PC-9 (cell line): ENCODE data around the gene SLAMF8. TPM values are rescaled to one million over a fixed set of nuclear protein-coding genes. Genes with fewer than 3 reads are reported as not detected.

Experiments
- BruUV-seq: library from RNA; stranded (reverse); fragments of 400-500 nt; replicated peaks from 2 replicates; lab custom pipeline; 2021; lab: Mats Ljungman, UMichigan
- CTCF ChIA-PET: fragments of 300-600 bp; sonication (Branson Sonifier 250); formaldehyde crosslinking; loops from one replicate; lab custom pipeline; 2022; ENCODE audit warnings: antibody characterized with exemption; lab: Charles Lee
- POLR2A ChIA-PET: fragments of 300-600 bp; sonication (Branson Sonifier 250); formaldehyde crosslinking; loops from one replicate; lab custom pipeline; 2022; ENCODE audit warnings: antibody characterized with exemption; ENCODE audit not compliant: unreplicated experiment; lab: Charles Lee
- DNase-seq, 2 experiments: peaks; one replicate each; pipeline versions ENCODE4 v3.0.0 to v3.0.0-alpha.2; 2015 to 2022; ENCODE audit warnings: mixed read lengths in 1 of 2
- H2AFZ ChIP-seq: fragments of 200-600 bp; sonication (generic); 2 replicates; pipeline ENCODE4 v1.8.1; 2017; ENCODE audit warnings: antibody characterized with exemption
- H3F3A ChIP-seq: fragments of 200-600 bp; sonication (generic); 2 replicates; pipeline ENCODE4 v1.8.1; 2017; ENCODE audit warnings: antibody characterized with exemption, mild to moderate bottlenecking, low read depth; ENCODE audit not compliant: insufficient read depth
- H3K27ac ChIP-seq: fragments of 200-600 bp; sonication (generic); 2 replicates; pipeline ENCODE4 v1.6.1; 2016; ENCODE audit warnings: mixed run types
- H3K27me3 ChIP-seq: fragments of 200-600 bp; sonication (generic); 2 replicates; pipeline ENCODE4 v1.6.1; 2016; ENCODE audit warnings: low read depth, mixed run types; ENCODE audit not compliant: insufficient read depth
- H3K36me3 ChIP-seq: fragments of 200-600 bp; sonication (generic); 2 replicates; pipeline ENCODE4 v1.6.1; 2016; ENCODE audit warnings: low read depth, mixed run types
- H3K4me1 ChIP-seq: fragments of 200-600 bp; sonication (generic); replicated peaks from 2 replicates; pipeline ENCODE4 v1.6.1; 2016; ENCODE audit warnings: mixed run types; ENCODE audit not compliant: insufficient read depth
- H3K4me2 ChIP-seq: fragments of 200-600 bp; sonication (generic); 2 replicates; pipeline ENCODE4 v1.6.1; 2017; ENCODE audit warnings: mixed run types
- H3K4me3 ChIP-seq: fragments of 200-600 bp; sonication (generic); 2 replicates; pipeline ENCODE4 v1.6.1; 2016; ENCODE audit warnings: mixed run types
- H3K79me2 ChIP-seq: fragments of 200-600 bp; sonication (generic); 2 replicates; pipeline ENCODE4 v1.6.1; 2017; ENCODE audit warnings: low read depth, mixed run types
- H3K9me2 ChIP-seq: fragments of 200-600 bp; sonication (generic); 2 replicates; pipeline ENCODE4 v1.8.1; 2017; ENCODE audit warnings: mild to moderate bottlenecking; ENCODE audit not compliant: insufficient read depth
- H3K9me3 ChIP-seq: fragments of 200-600 bp; sonication (generic); 2 replicates; pipeline ENCODE4 v1.8.1; 2016; ENCODE audit warnings: low read depth; ENCODE audit not compliant: insufficient read depth
- H4K20me1 ChIP-seq: fragments of 200-600 bp; sonication (generic); 2 replicates; pipeline ENCODE4 v1.8.1; 2017; ENCODE audit not compliant: insufficient read depth
- CTCF ChIP-seq: fragments of 200-600 bp; sonication (generic); conservative IDR thresholded peaks from 2 replicates; pipeline ENCODE4 v1.6.1; 2017; ENCODE audit warnings: mixed run types, antibody characterized with exemption, mild to moderate bottlenecking, moderate library complexity
- EZH2 ChIP-seq: fragments of 200-600 bp; sonication (generic); IDR thresholded peaks from 2 replicates; pipeline ENCODE4 v1.8.0; 2017; ENCODE audit warnings: antibody characterized with exemption, low read depth
- intact Hi-C: fragments of 100-400 bp; cut with micrococcal nuclease; formaldehyde crosslinking; loops from one replicate; pipeline ENCODE4 v1.10.0; 2022; ENCODE audit not compliant: unreplicated experiment
- total RNA-seq: library from RNA; stranded (reverse); gene quantifications from 2 replicates; pipeline ENCODE4 v1.2.3, GENCODE V29; 2021

Gene SLAMF8
- total RNA-seq, 1 experiment from 2014 or later: not detected

DNA sequence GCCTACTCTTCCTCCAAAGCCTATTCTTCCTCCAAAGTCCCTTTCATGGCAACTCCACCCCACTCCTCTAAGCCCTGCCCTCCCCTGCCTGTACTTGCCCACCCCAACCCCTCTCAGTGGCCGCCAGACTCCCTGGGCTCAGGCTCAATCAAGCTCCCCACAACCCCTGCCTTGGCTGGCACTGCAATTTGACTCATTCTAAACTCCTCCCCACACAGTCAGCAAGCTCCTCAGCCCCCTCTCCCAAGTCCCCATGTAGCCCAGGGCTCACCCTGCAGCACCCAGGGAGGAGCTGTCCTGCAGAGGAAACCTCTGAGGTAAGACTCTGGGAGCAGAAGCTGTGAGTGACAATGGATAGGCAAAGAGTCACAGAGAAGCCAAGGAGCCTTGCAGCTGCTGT, 39.4 kb downstream of the SLAMF8 start:
- no peaks in the 10 kb centered on the region for H4K20me1 ChIP-seq
- peaks cover 8% of the 10 kb centered on the region; the same call in 1 of the 2 replicates for H3F3A ChIP-seq
- no peaks in the 10 kb centered on the region for H3K9me2 ChIP-seq
- ChIA-PET CTCF (interaction anchor here (0.6 kb wide), 1 partner anchor 670 kb away, joined by 3 read pairs; no protein-coding TSS in a partner anchor), POLR2A (interaction anchor here (0.6 kb wide), 1 partner anchor 35 kb away, joined by 5 read pairs; no protein-coding TSS in a partner anchor)
- H3K4me2 ChIP-seq: no peak overlapping the region
- no peak overlapping the region for H2AFZ ChIP-seq
- intact Hi-C loops: no loop called here
- H3K27me3 ChIP-seq: no peaks in the 10 kb centered on the region
- TF ChIP-seq EZH2 (no peak), CTCF (no peak)
- no TSS peak for BruUV-seq
- DNase-seq: no peak
- H3K4me1 ChIP-seq: peaks cover 17% of the 10 kb centered on the region
- no peak overlapping the region for H3K4me3 ChIP-seq
- no peaks in the 10 kb centered on the region for H3K79me2 ChIP-seq
- H3K27ac ChIP-seq: no peak overlapping the region
- no peaks in the 10 kb centered on the region for H3K9me3 ChIP-seq
- no peaks in the 10 kb centered on the region for H3K36me3 ChIP-seq

DNA sequence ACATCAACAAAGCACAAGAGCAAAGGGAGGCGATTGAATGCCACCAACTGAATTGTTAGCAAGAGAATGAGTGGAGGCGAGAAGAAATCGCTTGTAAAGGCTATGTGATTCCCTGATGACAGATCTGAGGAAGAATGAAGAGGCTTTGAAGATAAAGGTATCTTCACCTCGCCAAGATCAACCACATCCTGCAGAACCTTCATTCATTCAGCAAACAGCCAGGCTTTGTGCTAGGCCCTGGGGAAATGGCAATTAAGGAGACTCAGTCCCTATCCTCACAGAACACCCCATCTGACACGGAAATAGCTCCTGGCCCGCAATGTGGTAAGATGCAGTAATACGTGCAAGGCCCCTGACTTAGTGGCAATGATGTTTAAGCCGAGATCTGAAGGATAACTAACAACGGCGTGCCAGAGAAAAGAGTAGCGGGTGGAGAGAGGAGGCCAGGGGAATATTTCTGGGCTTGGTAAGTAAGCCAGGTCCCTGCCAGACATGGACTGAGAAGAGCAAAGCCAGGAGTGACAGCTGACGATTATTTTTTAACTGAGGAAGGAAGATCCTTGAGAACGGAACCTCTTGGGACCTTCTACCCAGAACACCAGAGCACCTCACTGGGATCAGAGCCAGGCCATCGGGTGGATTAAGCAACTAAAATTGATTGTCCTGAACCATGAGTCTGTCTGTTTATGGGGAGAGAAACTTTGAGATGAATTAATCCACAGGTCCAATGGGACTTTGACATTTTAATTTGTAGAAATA, 40.4 kb downstream of the SLAMF8 start:
- no peak for DNase-seq
- Histone ChIP-seq H3K27ac (no peak overlapping the region), H2AFZ (no peak overlapping the region), H3K4me2 (no peak overlapping the region), H3K4me3 (no peak overlapping the region), H3K4me1 (peaks cover 17% of the 10 kb centered on the region), H3K9me3 (no peaks in the 10 kb centered on the region), H3F3A (peaks cover 8% of the 10 kb centered on the region; the same call in 1 of the 2 replicates), H3K79me2 (no peaks in the 10 kb centered on the region), H3K36me3 (no peaks in the 10 kb centered on the region), H4K20me1 (no peaks in the 10 kb centered on the region), H3K9me2 (no peaks in the 10 kb centered on the region), H3K27me3 (no peaks in the 10 kb centered on the region)
- CTCF ChIA-PET: interaction anchor here (1.5 kb wide), 1 partner anchor 13 kb away, joined by 3 read pairs; no protein-coding TSS in a partner anchor
- BruUV-seq: no TSS peak
- intact Hi-C loops: loop anchor here (1.0 kb wide), 1 partner anchor 15 kb away; no protein-coding TSS in a partner anchor
- POLR2A ChIA-PET: interaction anchor here (0.6 kb wide), 1 partner anchor 25 kb away, joined by 3 read pairs; no protein-coding TSS in a partner anchor
- TF ChIP-seq EZH2 (no peak), CTCF (no peak)

- Histone ChIP-seq H3K4me3 (no peak overlapping the region), H3K4me1 (peaks cover 17% of the 10 kb centered on the region), H3K27me3 (no peaks in the 10 kb centered on the region), H3K9me3 (no peaks in the 10 kb centered on the region), H2AFZ (no peak overlapping the region), H3K36me3 (no peaks in the 10 kb centered on the region), H3K79me2 (no peaks in the 10 kb centered on the region), H4K20me1 (no peaks in the 10 kb centered on the region), H3K9me2 (no peaks in the 10 kb centered on the region), H3K4me2 (no peak overlapping the region), H3K27ac (no peak overlapping the region), H3F3A (peaks cover 8% of the 10 kb centered on the region; the same call in 1 of the 2 replicates)
- ChIA-PET POLR2A (interaction anchor here (0.6 kb wide), 1 partner anchor 25 kb away, joined by 3 read pairs; no protein-coding TSS in a partner anchor), CTCF (interaction anchor here (1.5 kb wide), 1 partner anchor 14 kb away, joined by 3 read pairs; no protein-coding TSS in a partner anchor)
- intact Hi-C loops: loop anchor here (1.0 kb wide), 2 partner anchors 13 to 15 kb away; no protein-coding TSS in a partner anchor
- peak in 1 of 2 experiments; percentile 78 for DNase-seq
- BruUV-seq: no TSS peak
- TF ChIP-seq EZH2 (no peak), CTCF (no peak)
Observed at GRCh38 chr1:159867664-159868026, 41.0 kb downstream of the SLAMF8 start.
